HepG2 (cell line): ENCODE measurements around the gene SEPTIN11. TPM values are rescaled to one million over a fixed set of nuclear protein-coding genes. Genes with fewer than 3 reads are reported as not detected.
A peak's percentile ranks its signal among the peaks of the same experiment; 100 is the strongest.

Source experiments
- BRD4 ChIP-seq: sonication (generic); formaldehyde crosslinking; IDR thresholded peaks from 2 replicates; pipeline ENCODE4 v1.4.0; 2020; ENCODE audit warnings: missing genetic modification reagents
- FOSL2 ChIP-seq: sonication (generic); formaldehyde crosslinking; IDR thresholded peaks from 2 replicates; pipeline ENCODE4 v1.4.0; 2020; ENCODE audit warnings: missing genetic modification reagents
- FOXC1 ChIP-seq: sonication (generic); formaldehyde crosslinking; IDR thresholded peaks from 2 replicates; pipeline ENCODE4 v1.8.0; 2022; ENCODE audit warnings: mild to moderate bottlenecking, missing genetic modification reagents, borderline replicate concordance
- MXD4 ChIP-seq: IDR thresholded peaks from 2 replicates; pipeline ENCODE4 v1.6.1; 2016; ENCODE audit warnings: mild to moderate bottlenecking, missing biosample characterization, missing genetic modification reagents
- NFE2L2 ChIP-seq: fragments of 150-350 bp; IDR thresholded peaks from 2 replicates; pipeline ENCODE4 v1.6.1; 2014; ENCODE audit warnings: low read length
- REPIN1 ChIP-seq: sonication (generic); formaldehyde crosslinking; IDR thresholded peaks from 2 replicates; pipeline ENCODE4 v1.8.0; 2022; ENCODE audit warnings: missing genetic modification reagents, low read depth, mild to moderate bottlenecking, borderline replicate concordance
- SALL2 ChIP-seq: sonication (generic); formaldehyde crosslinking; IDR thresholded peaks from 2 replicates; pipeline ENCODE4 v1.8.1; 2023; ENCODE audit warnings: mild to moderate bottlenecking, missing genetic modification reagents, inconsistent platforms
- SYNCRIP ChIP-seq: fragments of 200-400 bp; formaldehyde crosslinking; IDR thresholded peaks from 2 replicates; pipeline ENCODE4 v1.6.1; 2018; ENCODE audit warnings: mild to moderate bottlenecking, low read depth, low read length; ENCODE audit not compliant: insufficient read depth
- TCF7L2 ChIP-seq: IDR thresholded peaks from 2 replicates; pipeline ENCODE4 v1.6.1; 2011; ENCODE audit warnings: mild to moderate bottlenecking, low read depth, low read length, moderate library complexity
- ZBTB7A ChIP-seq: sonication (generic); formaldehyde crosslinking; IDR thresholded peaks from 2 replicates; pipeline ENCODE4 v1.8.0; 2022; ENCODE audit warnings: mild to moderate bottlenecking, missing genetic modification reagents
- ZKSCAN1 ChIP-seq: fragments of 150-350 bp; IDR thresholded peaks from 2 replicates; pipeline ENCODE4 v1.6.1; 2014; ENCODE audit warnings: low read length
- ZNF382 ChIP-seq: sonication (generic); formaldehyde crosslinking; IDR thresholded peaks from 2 replicates; pipeline ENCODE4 v1.5.0; 2020; ENCODE audit warnings: missing genetic modification reagents, mild to moderate bottlenecking, borderline replicate concordance
- ZNF501 ChIP-seq: sonication (generic); formaldehyde crosslinking; IDR thresholded peaks from 2 replicates; pipeline ENCODE4 v1.5.1; 2020; ENCODE audit warnings: mild to moderate bottlenecking, moderate library complexity, missing genetic modification reagents
- ZNF598 ChIP-seq: sonication (generic); formaldehyde crosslinking; IDR thresholded peaks from 2 replicates; pipeline ENCODE4 v1.5.1; 2020; ENCODE audit warnings: mild to moderate bottlenecking, missing genetic modification reagents, borderline replicate concordance
- polyA plus RNA-seq, 8 experiments: library from polyadenylated mRNA; depleted of rRNA in 3 of 8; stranded (reverse) in 7 of 8; unstranded in 1 of 8; fragments of >200 nt; fragmentation: Illumina TruSeq in 4 of 8; extraction: Trizol in 4 of 8; gene quantifications; 2 replicates each; pipeline versions ENCODE4 v1.2.1 to v1.2.3, GENCODE V29; 2011 to 2016; ENCODE audit warnings: low read depth in 4 of 8, missing spikeins in 1 of 8, mixed read lengths in 1 of 8; ENCODE audit not compliant: insufficient read depth in 1 of 8
- total RNA-seq, 5 experiments: library from RNA; depleted of rRNA; stranded (reverse); fragments of >200 nt; fragmentation: Illumina TruSeq; extraction: Trizol; gene quantifications; 2 replicates each; pipeline ENCODE4 v1.2.3, GENCODE V29; 2016; ENCODE audit warnings: low read depth in 1 of 5
- TF ChIP-seq, protein P1 (sequence below): sonication (generic); formaldehyde crosslinking; IDR thresholded peaks from 2 replicates; pipeline ENCODE4 v1.4.0; 2020; ENCODE audit warnings: missing genetic modification reagents, borderline replicate concordance
- TF ChIP-seq, protein P2 (sequence below), 2 experiments: IDR thresholded peaks; 2 replicates each; pipeline ENCODE4 v1.6.1; 2011 to 2012; ENCODE audit warnings: low read length in 2 of 2, borderline replicate concordance in 1 of 2, low read depth in 1 of 2, mild to moderate bottlenecking in 1 of 2, moderate library complexity in 1 of 2
- TF ChIP-seq, protein P3 (sequence below): sonication (generic); formaldehyde crosslinking; IDR thresholded peaks from 2 replicates; pipeline ENCODE4 v1.8.0; 2023; ENCODE audit warnings: mild to moderate bottlenecking, missing genetic modification reagents
- TF ChIP-seq, protein P4 (sequence below): IDR thresholded peaks from 2 replicates; pipeline ENCODE4 v1.6.1; 2018; ENCODE audit warnings: missing genetic modification reagents
- TF ChIP-seq, protein P5 (sequence below): sonication (generic); formaldehyde crosslinking; IDR thresholded peaks from 2 replicates; pipeline ENCODE4 v1.8.1; 2023; ENCODE audit warnings: missing genetic modification reagents, inconsistent platforms, borderline replicate concordance

Gene SEPTIN11
- total and polyA plus RNA-seq, 2 of the 13 experiments (the other 11 are each of a cell fraction or from before 2014, with no cell fraction given): 28.9 to 47.3 TPM

DNA sequence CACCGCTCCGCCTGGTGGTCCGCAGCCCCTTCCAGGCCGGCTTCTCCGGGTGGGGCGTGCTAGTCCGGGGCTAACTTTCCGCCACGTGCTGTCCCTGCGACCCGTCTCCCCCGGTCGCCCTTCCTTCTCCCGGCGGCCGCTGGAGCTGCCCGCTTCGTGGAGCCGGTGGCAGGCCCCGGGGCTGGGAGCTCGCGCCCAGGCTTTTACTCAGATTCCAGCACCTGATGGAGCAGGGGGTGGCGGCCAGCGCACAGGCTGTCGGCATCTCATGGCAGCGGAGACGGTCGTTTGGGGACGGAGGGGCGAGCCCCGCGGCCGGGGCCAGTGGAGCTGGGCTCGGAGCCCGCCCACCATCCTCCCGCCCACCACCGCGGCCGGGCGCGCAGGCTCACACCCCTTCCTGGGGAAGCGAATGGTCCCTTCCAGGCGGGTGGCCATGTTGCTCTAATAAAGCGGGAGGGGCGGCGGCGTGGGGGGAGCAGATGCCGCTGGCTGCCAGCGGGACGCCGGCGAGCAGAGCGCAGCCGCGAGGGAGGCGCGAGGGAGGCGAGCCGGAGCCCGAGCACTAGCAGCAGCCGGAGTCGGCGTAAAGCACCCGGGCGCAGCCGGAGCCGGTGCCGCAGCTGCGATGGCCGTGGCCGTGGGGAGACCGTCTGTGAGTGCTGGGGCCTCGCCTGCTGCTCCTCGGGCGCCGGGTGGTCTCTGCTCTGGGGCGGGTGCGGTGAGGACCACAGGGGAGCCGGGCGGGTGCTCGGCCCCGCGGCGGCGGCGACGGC, at the start of gene SEPTIN11 (continued):
- TF ChIP-seq, protein P1, sequence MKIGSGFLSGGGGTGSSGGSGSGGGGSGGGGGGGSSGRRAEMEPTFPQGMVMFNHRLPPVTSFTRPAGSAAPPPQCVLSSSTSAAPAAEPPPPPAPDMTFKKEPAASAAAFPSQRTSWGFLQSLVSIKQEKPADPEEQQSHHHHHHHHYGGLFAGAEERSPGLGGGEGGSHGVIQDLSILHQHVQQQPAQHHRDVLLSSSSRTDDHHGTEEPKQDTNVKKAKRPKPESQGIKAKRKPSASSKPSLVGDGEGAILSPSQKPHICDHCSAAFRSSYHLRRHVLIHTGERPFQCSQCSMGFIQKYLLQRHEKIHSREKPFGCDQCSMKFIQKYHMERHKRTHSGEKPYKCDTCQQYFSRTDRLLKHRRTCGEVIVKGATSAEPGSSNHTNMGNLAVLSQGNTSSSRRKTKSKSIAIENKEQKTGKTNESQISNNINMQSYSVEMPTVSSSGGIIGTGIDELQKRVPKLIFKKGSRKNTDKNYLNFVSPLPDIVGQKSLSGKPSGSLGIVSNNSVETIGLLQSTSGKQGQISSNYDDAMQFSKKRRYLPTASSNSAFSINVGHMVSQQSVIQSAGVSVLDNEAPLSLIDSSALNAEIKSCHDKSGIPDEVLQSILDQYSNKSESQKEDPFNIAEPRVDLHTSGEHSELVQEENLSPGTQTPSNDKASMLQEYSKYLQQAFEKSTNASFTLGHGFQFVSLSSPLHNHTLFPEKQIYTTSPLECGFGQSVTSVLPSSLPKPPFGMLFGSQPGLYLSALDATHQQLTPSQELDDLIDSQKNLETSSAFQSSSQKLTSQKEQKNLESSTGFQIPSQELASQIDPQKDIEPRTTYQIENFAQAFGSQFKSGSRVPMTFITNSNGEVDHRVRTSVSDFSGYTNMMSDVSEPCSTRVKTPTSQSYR (CRISPR knock-in tag): peak; percentile 49; the same call in 1 of the 2 replicates
- TF ChIP-seq ZKSCAN1: no peak
- TF ChIP-seq, protein P2, sequence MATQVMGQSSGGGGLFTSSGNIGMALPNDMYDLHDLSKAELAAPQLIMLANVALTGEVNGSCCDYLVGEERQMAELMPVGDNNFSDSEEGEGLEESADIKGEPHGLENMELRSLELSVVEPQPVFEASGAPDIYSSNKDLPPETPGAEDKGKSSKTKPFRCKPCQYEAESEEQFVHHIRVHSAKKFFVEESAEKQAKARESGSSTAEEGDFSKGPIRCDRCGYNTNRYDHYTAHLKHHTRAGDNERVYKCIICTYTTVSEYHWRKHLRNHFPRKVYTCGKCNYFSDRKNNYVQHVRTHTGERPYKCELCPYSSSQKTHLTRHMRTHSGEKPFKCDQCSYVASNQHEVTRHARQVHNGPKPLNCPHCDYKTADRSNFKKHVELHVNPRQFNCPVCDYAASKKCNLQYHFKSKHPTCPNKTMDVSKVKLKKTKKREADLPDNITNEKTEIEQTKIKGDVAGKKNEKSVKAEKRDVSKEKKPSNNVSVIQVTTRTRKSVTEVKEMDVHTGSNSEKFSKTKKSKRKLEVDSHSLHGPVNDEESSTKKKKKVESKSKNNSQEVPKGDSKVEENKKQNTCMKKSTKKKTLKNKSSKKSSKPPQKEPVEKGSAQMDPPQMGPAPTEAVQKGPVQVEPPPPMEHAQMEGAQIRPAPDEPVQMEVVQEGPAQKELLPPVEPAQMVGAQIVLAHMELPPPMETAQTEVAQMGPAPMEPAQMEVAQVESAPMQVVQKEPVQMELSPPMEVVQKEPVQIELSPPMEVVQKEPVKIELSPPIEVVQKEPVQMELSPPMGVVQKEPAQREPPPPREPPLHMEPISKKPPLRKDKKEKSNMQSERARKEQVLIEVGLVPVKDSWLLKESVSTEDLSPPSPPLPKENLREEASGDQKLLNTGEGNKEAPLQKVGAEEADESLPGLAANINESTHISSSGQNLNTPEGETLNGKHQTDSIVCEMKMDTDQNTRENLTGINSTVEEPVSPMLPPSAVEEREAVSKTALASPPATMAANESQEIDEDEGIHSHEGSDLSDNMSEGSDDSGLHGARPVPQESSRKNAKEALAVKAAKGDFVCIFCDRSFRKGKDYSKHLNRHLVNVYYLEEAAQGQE (IDR thresholded peaks at IDR 0.05; ENCODE audit: borderline replicate concordance in 1 of 2, low read depth in 1 of 2, low read length in 2 of 2): peak in 1 of 2 experiments; percentile 44; a peak in 1 of 4 replicates
- TF ChIP-seq SYNCRIP: no peak
- no peak for TF ChIP-seq MXD4 (CRISPR knock-in tag)
- TF ChIP-seq, protein P3, sequence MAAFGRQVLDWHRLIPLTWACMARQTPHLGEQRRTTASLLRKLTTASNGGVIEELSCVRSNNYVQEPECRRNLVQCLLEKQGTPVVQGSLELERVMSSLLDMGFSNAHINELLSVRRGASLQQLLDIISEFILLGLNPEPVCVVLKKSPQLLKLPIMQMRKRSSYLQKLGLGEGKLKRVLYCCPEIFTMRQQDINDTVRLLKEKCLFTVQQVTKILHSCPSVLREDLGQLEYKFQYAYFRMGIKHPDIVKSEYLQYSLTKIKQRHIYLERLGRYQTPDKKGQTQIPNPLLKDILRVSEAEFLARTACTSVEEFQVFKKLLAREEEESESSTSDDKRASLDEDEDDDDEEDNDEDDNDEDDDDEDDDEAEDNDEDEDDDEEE: peak; percentile 29; the same call in 1 of the 2 replicates
- peak; percentile 61; the same call in 1 of the 2 replicates for TF ChIP-seq ZBTB7A (CRISPR knock-in tag)
- peak; percentile 61; the same call in 1 of the 2 replicates for TF ChIP-seq FOXC1 (CRISPR knock-in tag)
- TF ChIP-seq ZNF501 (CRISPR knock-in tag): peak; percentile 61; the same call in 1 of the 2 replicates
- no peak for TF ChIP-seq ZNF598 (CRISPR knock-in tag)
- TF ChIP-seq BRD4: no peak
- TF ChIP-seq FOSL2: no peak
- TF ChIP-seq, protein P4, sequence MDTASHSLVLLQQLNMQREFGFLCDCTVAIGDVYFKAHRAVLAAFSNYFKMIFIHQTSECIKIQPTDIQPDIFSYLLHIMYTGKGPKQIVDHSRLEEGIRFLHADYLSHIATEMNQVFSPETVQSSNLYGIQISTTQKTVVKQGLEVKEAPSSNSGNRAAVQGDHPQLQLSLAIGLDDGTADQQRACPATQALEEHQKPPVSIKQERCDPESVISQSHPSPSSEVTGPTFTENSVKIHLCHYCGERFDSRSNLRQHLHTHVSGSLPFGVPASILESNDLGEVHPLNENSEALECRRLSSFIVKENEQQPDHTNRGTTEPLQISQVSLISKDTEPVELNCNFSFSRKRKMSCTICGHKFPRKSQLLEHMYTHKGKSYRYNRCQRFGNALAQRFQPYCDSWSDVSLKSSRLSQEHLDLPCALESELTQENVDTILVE (CRISPR knock-in tag): no peak
- TF ChIP-seq, protein P5, sequence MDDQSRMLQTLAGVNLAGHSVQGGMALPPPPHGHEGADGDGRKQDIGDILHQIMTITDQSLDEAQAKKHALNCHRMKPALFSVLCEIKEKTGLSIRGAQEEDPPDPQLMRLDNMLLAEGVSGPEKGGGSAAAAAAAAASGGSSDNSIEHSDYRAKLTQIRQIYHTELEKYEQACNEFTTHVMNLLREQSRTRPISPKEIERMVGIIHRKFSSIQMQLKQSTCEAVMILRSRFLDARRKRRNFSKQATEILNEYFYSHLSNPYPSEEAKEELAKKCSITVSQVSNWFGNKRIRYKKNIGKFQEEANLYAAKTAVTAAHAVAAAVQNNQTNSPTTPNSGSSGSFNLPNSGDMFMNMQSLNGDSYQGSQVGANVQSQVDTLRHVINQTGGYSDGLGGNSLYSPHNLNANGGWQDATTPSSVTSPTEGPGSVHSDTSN (CRISPR knock-in tag): no peak
- TF ChIP-seq REPIN1 (CRISPR knock-in tag): no peak; the same call in 1 of the 2 replicates
- TF ChIP-seq ZNF382 (CRISPR knock-in tag): no peak
- TF ChIP-seq SALL2: no peak; the same call in 1 of the 2 replicates
- TF ChIP-seq NFE2L2: no peak
- no peak for TF ChIP-seq TCF7L2
